Kidney epithelial cell (primary cell): Measurements from ENCODE around the gene TSHZ3. TPM values are rescaled to one million over a fixed set of nuclear protein-coding genes. Genes with fewer than 3 reads are reported as not detected.

Experiments
- DNase-seq: peaks from one replicate; pipeline ENCODE4 v3.0.0-alpha.2; 2010; ENCODE audit warnings: low read depth
- H3K27me3 ChIP-seq: 2 replicates; pipeline ENCODE4 v1.6.0; 2011; ENCODE audit warnings: low read length; ENCODE audit not compliant: control insufficient read depth, insufficient read depth
- H3K36me3 ChIP-seq: 2 replicates; pipeline ENCODE4 v1.5.1; 2011; ENCODE audit warnings: low read length; ENCODE audit not compliant: control insufficient read depth, insufficient read depth
- H3K4me3 ChIP-seq: 2 replicates; pipeline ENCODE4 v1.5.1; 2011; ENCODE audit warnings: low read depth, mild to moderate bottlenecking, control low read depth, low read length
- total RNA-seq: library from RNA; depleted of rRNA; stranded (reverse); fragments of >200 nt; gene quantifications from 2 replicates; pipeline ENCODE4 v1.2.3, GENCODE V29; 2015
- TF ChIP-seq, protein P1 (sequence below): IDR thresholded peaks from 2 replicates; pipeline ENCODE4 v1.5.1; 2011; ENCODE audit warnings: mild to moderate bottlenecking, moderate library complexity, low read length, control low read depth, inconsistent platforms; ENCODE audit not compliant: insufficient read depth, poor library complexity, severe bottlenecking

Gene TSHZ3
- total RNA-seq, 1 donor from 2014 or later, result 2.4 TPM

- H3K4me3 ChIP-seq, result no peak overlapping the region
- TF ChIP-seq, protein P1, sequence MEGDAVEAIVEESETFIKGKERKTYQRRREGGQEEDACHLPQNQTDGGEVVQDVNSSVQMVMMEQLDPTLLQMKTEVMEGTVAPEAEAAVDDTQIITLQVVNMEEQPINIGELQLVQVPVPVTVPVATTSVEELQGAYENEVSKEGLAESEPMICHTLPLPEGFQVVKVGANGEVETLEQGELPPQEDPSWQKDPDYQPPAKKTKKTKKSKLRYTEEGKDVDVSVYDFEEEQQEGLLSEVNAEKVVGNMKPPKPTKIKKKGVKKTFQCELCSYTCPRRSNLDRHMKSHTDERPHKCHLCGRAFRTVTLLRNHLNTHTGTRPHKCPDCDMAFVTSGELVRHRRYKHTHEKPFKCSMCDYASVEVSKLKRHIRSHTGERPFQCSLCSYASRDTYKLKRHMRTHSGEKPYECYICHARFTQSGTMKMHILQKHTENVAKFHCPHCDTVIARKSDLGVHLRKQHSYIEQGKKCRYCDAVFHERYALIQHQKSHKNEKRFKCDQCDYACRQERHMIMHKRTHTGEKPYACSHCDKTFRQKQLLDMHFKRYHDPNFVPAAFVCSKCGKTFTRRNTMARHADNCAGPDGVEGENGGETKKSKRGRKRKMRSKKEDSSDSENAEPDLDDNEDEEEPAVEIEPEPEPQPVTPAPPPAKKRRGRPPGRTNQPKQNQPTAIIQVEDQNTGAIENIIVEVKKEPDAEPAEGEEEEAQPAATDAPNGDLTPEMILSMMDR, result no peak
- peaks cover 4% of the 10 kb centered on the region for H3K27me3 ChIP-seq
- no peaks in the 10 kb centered on the region for H3K36me3 ChIP-seq
- DNase-seq, result no peak
Measured at GRCh38 chr19:31271306-31271911, 77.8 kb downstream of the TSHZ3 start.

GRCh38 chr19:31270897-31271296 lies 78.3 kb downstream of the TSHZ3 start:
- TF ChIP-seq, protein P1, result no peak
- Histone ChIP-seq H3K4me3 (no peak overlapping the region), H3K27me3 (peaks cover 4% of the 10 kb centered on the region), H3K36me3 (no peaks in the 10 kb centered on the region)
- no peak for DNase-seq

DNA sequence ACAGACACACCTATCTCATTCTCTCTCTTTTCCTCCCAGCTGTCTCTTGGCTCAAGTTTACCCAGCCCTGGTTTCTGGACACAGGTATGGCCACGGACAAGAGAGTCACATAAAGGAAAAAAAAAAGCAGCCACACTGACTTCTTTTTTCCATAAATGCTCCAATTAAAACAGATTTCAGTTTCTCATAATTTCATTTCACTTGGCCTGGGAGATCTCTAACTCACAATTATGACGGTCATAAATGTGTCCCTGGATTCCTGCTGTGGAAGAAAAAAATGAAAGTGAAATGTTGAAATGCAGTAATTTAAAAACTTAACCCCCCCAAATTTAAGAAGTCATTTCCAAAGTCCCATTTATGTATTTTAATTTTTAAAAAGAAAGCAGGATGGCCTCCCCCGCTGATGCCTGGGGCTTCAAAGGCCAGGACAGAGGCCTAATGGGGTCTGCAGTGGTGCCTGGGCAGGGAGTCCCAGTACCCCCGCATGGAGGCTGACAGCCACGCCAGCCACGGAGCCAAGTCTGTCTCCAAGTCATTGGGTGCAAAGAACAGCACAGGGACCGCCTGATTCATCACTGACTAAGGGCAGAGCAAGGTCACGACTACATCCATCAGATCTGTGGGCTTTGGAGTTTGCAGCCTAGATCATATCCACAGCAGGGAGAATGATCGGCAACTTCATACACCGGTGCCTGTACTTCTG lies 79.7 kb downstream of the TSHZ3 start:
- H3K27me3 ChIP-seq, result peaks cover 4% of the 10 kb centered on the region
- no peaks in the 10 kb centered on the region for H3K36me3 ChIP-seq
- H3K4me3 ChIP-seq, result no peak overlapping the region
- TF ChIP-seq, protein P1, result no peak
- DNase-seq, result no peak

DNA sequence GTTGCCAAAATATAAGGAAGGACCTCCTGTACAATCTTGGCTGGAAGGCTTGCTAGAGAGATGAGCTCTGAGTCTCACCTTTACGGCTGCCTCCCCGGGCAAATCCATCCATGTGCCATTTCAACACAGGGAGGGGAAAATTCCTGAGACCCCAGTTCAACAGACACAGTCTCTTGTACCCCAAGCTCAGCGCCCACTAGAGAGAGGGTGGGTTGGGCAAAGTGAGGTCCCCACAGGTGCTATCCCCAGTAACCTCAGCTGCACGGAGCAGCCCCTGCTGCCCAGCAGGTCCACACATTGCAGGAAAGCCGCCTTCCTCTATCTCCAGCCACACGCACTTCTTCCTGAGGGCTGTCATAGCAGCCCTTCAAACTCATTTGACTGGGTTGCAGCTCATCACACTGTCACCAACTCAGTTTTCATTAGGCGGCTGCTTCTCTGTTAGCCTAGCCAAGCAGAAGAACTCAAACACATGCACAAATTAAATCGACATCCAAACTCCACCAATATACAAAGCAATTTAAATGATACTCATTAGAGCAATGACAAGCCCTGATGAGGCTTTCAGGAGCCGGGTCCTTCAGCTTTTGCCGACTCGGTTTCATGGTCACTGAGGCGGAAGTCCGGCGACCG lies 80.4 kb downstream of the TSHZ3 start:
- TF ChIP-seq, protein P1, result no peak
- no peaks in the 10 kb centered on the region for H3K36me3 ChIP-seq
- H3K4me3 ChIP-seq, result no peak overlapping the region
- no peak for DNase-seq
- H3K27me3 ChIP-seq, result peaks cover 8% of the 10 kb centered on the region

- no peak overlapping the region for H3K4me3 ChIP-seq
- H3K27me3 ChIP-seq, result peaks cover 18% of the 10 kb centered on the region
- TF ChIP-seq, protein P1, result no peak
- H3K36me3 ChIP-seq, result no peaks in the 10 kb centered on the region
- DNase-seq, result no peak
Measured at GRCh38 chr19:31266731-31267130, 82.5 kb downstream of the TSHZ3 start.
